ENCODE measurements around the gene PSME2. TPM values are rescaled to one million over a fixed set of nuclear protein-coding genes. Genes with fewer than 3 reads are reported as not detected.
"Not testable (repeated sequence)": the region's sequence is repeated elsewhere in the genome, so short reads cannot be mapped to it uniquely, and the experiment has no call there.

PSME2 gene
- total RNA-seq, 1 experiment from 2014 or later, result 134 TPM

DNA sequence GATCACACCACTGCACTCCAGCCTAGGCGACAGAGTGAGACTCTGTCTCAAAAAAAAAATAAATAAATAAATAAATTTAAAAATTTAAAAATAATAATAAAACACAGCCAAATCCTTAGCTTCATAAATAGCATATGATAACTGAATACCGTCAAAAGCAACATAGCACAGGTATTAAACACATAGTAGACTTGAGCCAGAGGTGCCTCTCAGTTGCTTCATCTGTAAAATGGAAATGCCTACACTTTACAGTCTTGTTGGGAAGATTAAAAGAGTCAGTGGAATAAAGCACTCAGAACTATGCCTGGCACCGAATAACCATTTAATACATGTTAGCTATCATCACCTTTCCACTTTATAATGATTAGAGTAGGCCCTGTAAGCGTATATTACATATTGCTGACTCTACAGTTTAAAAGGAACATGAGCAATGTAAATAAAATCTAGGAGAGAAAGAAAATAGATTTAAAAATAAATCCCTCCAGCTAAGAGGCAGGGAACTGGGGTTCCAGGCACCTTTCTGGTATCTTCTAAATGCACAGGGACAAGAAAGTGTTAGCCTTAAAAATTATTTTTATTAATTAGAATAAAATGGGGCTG lies 39.6 kb downstream of the PSME2 start:
- ChIA-PET POLR2A (interaction anchor here (0.6 to 6.8 kb wide), 7 partner anchors 14 to 124 kb away, joined by 3 to 90 read pairs (median 7); partner anchors contain the start of genes EMC9, PCK2 and PSME1), CTCF (interaction anchor here (0.6 to 10.7 kb wide), 12 partner anchors 11 to 1447 kb away, joined by 3 to 272 read pairs (median 5); partner anchors contain the start of genes IRF9, PCK2, PSME2 and RNF31)
- BruUV-seq (replicated peaks), result no TSS peak
- no peak for DNase-seq (ENCODE audit: unreplicated experiment)
- no peaks in the 10 kb centered on the region for H3K27me3 Mint-ChIP-seq (ENCODE audit: insufficient read depth, unreplicated experiment)
- peaks cover 10% of the 10 kb centered on the region for H3K36me3 Mint-ChIP-seq (ENCODE audit: insufficient read depth, unreplicated experiment)
- TF ChIP-seq, protein P1, sequence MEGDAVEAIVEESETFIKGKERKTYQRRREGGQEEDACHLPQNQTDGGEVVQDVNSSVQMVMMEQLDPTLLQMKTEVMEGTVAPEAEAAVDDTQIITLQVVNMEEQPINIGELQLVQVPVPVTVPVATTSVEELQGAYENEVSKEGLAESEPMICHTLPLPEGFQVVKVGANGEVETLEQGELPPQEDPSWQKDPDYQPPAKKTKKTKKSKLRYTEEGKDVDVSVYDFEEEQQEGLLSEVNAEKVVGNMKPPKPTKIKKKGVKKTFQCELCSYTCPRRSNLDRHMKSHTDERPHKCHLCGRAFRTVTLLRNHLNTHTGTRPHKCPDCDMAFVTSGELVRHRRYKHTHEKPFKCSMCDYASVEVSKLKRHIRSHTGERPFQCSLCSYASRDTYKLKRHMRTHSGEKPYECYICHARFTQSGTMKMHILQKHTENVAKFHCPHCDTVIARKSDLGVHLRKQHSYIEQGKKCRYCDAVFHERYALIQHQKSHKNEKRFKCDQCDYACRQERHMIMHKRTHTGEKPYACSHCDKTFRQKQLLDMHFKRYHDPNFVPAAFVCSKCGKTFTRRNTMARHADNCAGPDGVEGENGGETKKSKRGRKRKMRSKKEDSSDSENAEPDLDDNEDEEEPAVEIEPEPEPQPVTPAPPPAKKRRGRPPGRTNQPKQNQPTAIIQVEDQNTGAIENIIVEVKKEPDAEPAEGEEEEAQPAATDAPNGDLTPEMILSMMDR (IDR thresholded peaks at IDR 0.05; ENCODE audit: unreplicated experiment), result no peak
- intact Hi-C loops (cut with micrococcal nuclease), result loop anchor here (5.0 kb wide), 1 partner anchor 191 kb away; the partner anchor contains the start of genes DHRS1 and NOP9
- no peak overlapping the region for H3K27ac Mint-ChIP-seq (ENCODE audit: low read depth, unreplicated experiment)
- peaks cover 11% of the 10 kb centered on the region for H3K4me1 Mint-ChIP-seq (ENCODE audit: insufficient read depth, unreplicated experiment)
- H3K9me3 Mint-ChIP-seq (ENCODE audit: unreplicated experiment), result no peaks in the 10 kb centered on the region
- no peak overlapping the region for H3K4me3 Mint-ChIP-seq (ENCODE audit: unreplicated experiment)

DNA sequence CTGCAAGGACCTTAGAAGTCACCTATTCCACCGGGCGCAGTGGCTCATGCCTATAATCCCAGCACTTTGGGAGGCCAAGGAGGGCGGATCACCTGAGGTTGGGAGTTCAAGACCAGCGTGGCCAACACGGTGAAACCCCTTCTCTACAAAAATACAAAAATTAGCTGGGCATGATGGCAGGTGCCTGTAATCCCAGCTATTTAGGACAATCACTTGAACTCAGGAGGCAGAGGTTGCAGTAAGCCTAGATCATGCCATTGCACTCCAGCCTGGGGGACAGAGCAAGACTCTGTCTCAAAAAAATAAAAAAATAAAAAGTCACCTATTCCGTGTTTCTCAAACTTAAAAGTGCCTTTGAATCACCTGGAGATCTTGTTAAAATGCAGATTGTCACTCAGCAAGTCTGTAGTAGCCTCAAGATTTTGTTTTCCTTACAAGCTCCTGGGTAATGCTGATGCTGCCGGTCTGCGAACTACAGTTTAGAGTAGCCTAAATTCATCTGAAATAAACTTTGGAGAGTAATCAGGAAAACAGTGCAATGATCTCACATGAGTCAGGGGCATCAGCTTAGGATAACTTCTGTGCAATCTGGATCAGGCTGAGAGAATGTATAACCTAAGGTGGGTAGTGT lies 40.7 kb downstream of the PSME2 start:
- ChIA-PET POLR2A (interaction anchor here (1.1 to 6.8 kb wide), 3 partner anchors 9 to 125 kb away, joined by 3 to 90 read pairs (median 13); partner anchors contain the start of genes DCAF11, NRL and PCK2), CTCF (interaction anchor here (0.7 to 10.7 kb wide), 7 partner anchors 12 to 919 kb away, joined by 3 to 272 read pairs (median 5); partner anchors contain the start of genes IRF9 and PCK2)
- H3K36me3 Mint-ChIP-seq (ENCODE audit: insufficient read depth, unreplicated experiment), result peaks cover 21% of the 10 kb centered on the region
- H3K27ac Mint-ChIP-seq (ENCODE audit: low read depth, unreplicated experiment); H3K9me3 Mint-ChIP-seq (ENCODE audit: unreplicated experiment); H3K4me3 Mint-ChIP-seq (ENCODE audit: unreplicated experiment); H3K27me3 Mint-ChIP-seq (ENCODE audit: insufficient read depth, unreplicated experiment); BruUV-seq (replicated peaks); DNase-seq (ENCODE audit: unreplicated experiment): not testable (repeated sequence)
- H3K4me1 Mint-ChIP-seq (ENCODE audit: insufficient read depth, unreplicated experiment), result peaks cover 11% of the 10 kb centered on the region
- intact Hi-C loops (cut with micrococcal nuclease), result loop anchor here (5.0 kb wide), 1 partner anchor 192 kb away; the partner anchor contains the start of genes DHRS1 and NOP9

DNA sequence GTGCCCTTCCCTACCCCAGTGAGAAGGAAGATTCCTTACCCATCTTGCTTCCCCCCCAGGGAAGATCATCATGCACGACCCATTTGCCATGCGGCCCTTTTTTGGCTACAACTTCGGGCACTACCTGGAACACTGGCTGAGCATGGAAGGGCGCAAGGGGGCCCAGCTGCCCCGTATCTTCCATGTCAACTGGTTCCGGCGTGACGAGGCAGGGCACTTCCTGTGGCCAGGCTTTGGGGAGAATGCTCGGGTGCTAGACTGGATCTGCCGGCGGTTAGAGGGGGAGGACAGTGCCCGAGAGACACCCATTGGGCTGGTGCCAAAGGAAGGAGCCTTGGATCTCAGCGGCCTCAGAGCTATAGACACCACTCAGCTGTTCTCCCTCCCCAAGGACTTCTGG lies 43.0 kb downstream of the PSME2 start:
- H3K9me3 Mint-ChIP-seq (ENCODE audit: unreplicated experiment), result no peaks in the 10 kb centered on the region
- BruUV-seq (replicated peaks), result TSS peak; percentile 40
- no peaks in the 10 kb centered on the region for H3K27me3 Mint-ChIP-seq (ENCODE audit: insufficient read depth, unreplicated experiment)
- TF ChIP-seq, protein P1 (IDR thresholded peaks at IDR 0.05; ENCODE audit: unreplicated experiment), result no peak
- DNase-seq (ENCODE audit: unreplicated experiment), result no peak
- H3K4me3 Mint-ChIP-seq (ENCODE audit: unreplicated experiment), result no peak overlapping the region
- CTCF ChIA-PET, result interaction anchor here (0.6 to 10.7 kb wide), 6 partner anchors 11 to 1240 kb away, joined by 3 to 272 read pairs (median 4); partner anchors contain the start of genes DCAF11, IRF9, NRL and PCK2
- H3K4me1 Mint-ChIP-seq (ENCODE audit: insufficient read depth, unreplicated experiment), result peaks cover 6% of the 10 kb centered on the region
- H3K36me3 Mint-ChIP-seq (ENCODE audit: insufficient read depth, unreplicated experiment), result peaks cover 36% of the 10 kb centered on the region
- no peak overlapping the region for H3K27ac Mint-ChIP-seq (ENCODE audit: low read depth, unreplicated experiment)
- intact Hi-C loops (cut with micrococcal nuclease), result no loop called here
- POLR2A ChIA-PET, result interaction anchor here (2.6 kb wide), 1 partner anchor 11 kb away, joined by 13 read pairs; the partner anchor contains the start of genes DCAF11 and NRL

DNA sequence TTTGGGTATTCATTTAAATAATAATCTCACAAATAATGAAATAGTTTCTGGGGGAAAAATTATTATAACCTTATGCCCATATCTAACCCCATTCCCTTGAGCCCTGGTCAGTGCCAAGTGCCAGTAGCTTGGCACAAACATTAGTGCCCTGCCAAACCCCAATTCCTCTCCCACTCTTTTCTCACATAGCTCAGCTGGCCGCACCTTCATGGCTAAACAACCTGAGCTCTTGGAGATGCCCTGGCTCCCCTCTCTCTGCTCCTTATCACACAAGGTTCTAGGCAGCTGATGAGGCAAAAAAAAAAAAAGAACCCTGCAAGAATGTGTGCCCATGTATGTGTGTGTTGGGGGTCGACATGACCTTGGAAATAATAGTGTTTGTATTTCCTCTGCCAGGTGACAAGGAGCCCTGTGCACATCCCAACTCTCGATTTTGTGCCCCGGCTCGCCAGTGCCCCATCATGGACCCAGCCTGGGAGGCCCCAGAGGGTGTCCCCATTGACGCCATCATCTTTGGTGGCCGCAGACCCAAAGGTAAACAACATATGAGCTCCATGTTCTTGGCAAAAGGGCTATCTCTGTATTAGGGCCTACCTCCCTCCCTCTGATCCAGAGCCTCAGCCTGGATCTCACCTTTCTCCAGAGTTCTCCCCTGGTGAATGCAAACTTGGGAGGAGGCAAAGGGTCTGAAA lies 43.9 kb downstream of the PSME2 start:
- POLR2A ChIA-PET, result interaction anchor here (0.5 to 1.1 kb wide), 4 partner anchors 9 to 78 kb away, joined by 3 to 4 read pairs (median 3); partner anchors contain the start of genes DCAF11 and NRL
- no TSS peak for BruUV-seq (replicated peaks)
- Mint-ChIP-seq H3K36me3 (ENCODE audit: insufficient read depth, unreplicated experiment) (peaks cover 36% of the 10 kb centered on the region), H3K4me3 (ENCODE audit: unreplicated experiment) (no peak overlapping the region), H3K9me3 (ENCODE audit: unreplicated experiment) (no peaks in the 10 kb centered on the region), H3K27ac (ENCODE audit: low read depth, unreplicated experiment) (no peak overlapping the region), H3K4me1 (ENCODE audit: insufficient read depth, unreplicated experiment) (peaks cover 3% of the 10 kb centered on the region), H3K27me3 (ENCODE audit: insufficient read depth, unreplicated experiment) (no peaks in the 10 kb centered on the region)
- intact Hi-C loops (cut with micrococcal nuclease), result no loop called here
- TF ChIP-seq, protein P1 (IDR thresholded peaks at IDR 0.05; ENCODE audit: unreplicated experiment), result no peak
- CTCF ChIA-PET, result interaction anchor here (0.5 to 10.7 kb wide), 9 partner anchors 10 to 1070 kb away, joined by 3 to 272 read pairs (median 4); partner anchors contain the start of genes DCAF11, EMC9, IRF9 and NRL
- no peak for DNase-seq (ENCODE audit: unreplicated experiment)

Data from MCF 10A (cell line).